HFFc6 (cell line): ENCODE results near the gene ENTHD1. TPM values are rescaled to one million over a fixed set of nuclear protein-coding genes. Genes with fewer than 3 reads are reported as not detected.

Source experiments
- DNase-seq: peaks from one replicate; pipeline ENCODE4 v3.0.0-alpha.2; 2018
- H3K27ac Mint-ChIP-seq: 2 replicates; pipeline ENCODE4 v1.8.0; 2020; ENCODE audit warnings: mild to moderate bottlenecking, mixed read lengths
- H3K27me3 Mint-ChIP-seq: 2 replicates; pipeline ENCODE4 v1.8.0; 2021; ENCODE audit warnings: mild to moderate bottlenecking, moderate library complexity, mixed read lengths; ENCODE audit not compliant: insufficient read depth
- H3K36me3 Mint-ChIP-seq: 2 replicates; pipeline ENCODE4 v1.8.0; 2021; ENCODE audit warnings: low read depth, mixed read lengths
- H3K4me1 Mint-ChIP-seq: 2 replicates; pipeline ENCODE4 v1.8.0; 2020; ENCODE audit warnings: low read depth, mixed read lengths
- H3K4me3 Mint-ChIP-seq: 2 replicates; pipeline ENCODE4 v1.8.0; 2020; ENCODE audit warnings: mild to moderate bottlenecking, moderate library complexity, mixed read lengths
- H3K9me3 Mint-ChIP-seq: 2 replicates; pipeline ENCODE4 v1.8.0; 2020; ENCODE audit warnings: mild to moderate bottlenecking, mixed read lengths
- total RNA-seq, 6 experiments: library from RNA; stranded (reverse); fragmentation: NEBNext Ultra II Directional; extraction: Animal tissue kit (Norgen Biotek cat#: 25700); gene quantifications; 2 replicates in 1 of 6; 3 replicates in 5 of 6; pipeline ENCODE4 v1.2.3, GENCODE V29; 2021
- TF ChIP-seq, protein P1 (sequence below): fragments of 200-600 bp; sonication (generic); IDR thresholded peaks from 2 replicates; pipeline ENCODE4 v1.5.0; 2021; ENCODE audit warnings: antibody characterized with exemption, mild to moderate bottlenecking

ENTHD1 gene
- total RNA-seq, 6 experiments from 2014 or later, result not detected

DNA sequence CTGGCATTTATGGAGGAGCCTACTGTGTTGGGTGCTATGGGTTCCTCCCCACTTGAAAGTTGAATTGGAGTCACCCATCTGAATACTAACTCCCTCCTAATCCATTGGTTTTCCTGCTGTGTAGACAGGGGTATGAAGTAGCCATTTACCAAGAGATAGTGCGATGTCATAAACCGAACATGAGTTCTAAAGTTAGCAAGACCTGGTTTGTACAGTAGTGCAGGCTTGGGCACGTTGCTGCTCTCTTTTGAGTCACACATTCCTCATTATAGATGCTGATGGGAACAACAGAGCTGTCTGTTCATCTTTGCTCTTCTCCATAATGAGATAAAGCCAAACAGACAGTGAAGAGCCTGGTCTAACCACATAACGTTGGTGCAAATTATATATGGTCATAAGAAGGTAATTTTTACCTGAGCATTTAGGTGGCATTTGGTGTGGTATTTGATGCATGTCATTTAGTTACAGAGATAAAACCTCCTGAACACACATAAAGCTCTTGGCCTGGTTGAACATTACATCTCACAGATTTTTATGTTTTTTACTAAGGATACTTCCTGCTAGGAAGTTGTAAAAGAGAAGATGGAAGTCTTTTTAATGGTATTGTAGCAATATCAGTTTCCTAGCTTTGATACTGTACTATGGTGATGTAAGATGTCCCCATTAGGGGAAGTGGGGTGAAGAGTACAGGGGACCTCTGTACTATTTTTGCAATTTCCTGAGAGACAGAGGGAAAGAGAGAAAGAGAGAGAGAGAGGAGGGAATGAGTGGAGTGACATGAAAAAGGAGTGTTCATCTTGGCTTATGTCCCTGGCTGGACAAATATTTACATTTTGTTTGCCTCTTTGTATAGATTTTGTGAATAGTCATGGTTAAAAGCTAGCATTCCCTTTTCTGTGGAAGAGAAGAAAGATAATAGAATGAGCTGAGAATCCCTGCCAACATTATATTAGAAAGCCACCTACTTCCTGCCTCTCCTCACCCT, 35.3 kb upstream of the ENTHD1 start:
- no peaks in the 10 kb centered on the region for H3K4me1 Mint-ChIP-seq
- TF ChIP-seq, protein P1, sequence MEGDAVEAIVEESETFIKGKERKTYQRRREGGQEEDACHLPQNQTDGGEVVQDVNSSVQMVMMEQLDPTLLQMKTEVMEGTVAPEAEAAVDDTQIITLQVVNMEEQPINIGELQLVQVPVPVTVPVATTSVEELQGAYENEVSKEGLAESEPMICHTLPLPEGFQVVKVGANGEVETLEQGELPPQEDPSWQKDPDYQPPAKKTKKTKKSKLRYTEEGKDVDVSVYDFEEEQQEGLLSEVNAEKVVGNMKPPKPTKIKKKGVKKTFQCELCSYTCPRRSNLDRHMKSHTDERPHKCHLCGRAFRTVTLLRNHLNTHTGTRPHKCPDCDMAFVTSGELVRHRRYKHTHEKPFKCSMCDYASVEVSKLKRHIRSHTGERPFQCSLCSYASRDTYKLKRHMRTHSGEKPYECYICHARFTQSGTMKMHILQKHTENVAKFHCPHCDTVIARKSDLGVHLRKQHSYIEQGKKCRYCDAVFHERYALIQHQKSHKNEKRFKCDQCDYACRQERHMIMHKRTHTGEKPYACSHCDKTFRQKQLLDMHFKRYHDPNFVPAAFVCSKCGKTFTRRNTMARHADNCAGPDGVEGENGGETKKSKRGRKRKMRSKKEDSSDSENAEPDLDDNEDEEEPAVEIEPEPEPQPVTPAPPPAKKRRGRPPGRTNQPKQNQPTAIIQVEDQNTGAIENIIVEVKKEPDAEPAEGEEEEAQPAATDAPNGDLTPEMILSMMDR, result no peak
- H3K27me3 Mint-ChIP-seq, result peaks cover 39% of the 10 kb centered on the region
- no peaks in the 10 kb centered on the region for H3K9me3 Mint-ChIP-seq
- no peak overlapping the region for H3K4me3 Mint-ChIP-seq
- no peak for DNase-seq
- no peaks in the 10 kb centered on the region for H3K36me3 Mint-ChIP-seq
- H3K27ac Mint-ChIP-seq, result no peak overlapping the region

DNA sequence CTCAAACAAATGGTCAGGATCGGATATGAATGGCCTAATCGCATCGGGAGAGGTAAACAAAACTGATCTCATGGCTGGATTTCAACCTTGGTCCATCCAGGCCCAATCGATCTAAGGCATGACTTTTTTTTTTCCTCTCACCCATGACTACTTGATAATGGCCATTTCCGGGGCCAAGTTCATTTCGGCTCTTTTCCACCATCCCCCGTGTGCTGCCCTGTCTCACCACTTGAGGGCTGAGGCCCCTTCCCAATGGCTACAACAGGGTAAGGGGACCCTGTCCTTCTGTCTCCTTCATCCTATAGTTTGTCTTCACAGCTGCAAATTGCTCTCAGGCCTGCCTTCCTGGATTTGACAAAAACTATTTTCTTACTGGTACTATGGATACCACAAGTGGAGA, 34.0 kb upstream of the ENTHD1 start:
- TF ChIP-seq, protein P1, result no peak
- Mint-ChIP-seq H3K4me1 (no peaks in the 10 kb centered on the region), H3K27ac (no peak overlapping the region), H3K9me3 (no peaks in the 10 kb centered on the region), H3K27me3 (peaks cover 38% of the 10 kb centered on the region), H3K36me3 (no peaks in the 10 kb centered on the region), H3K4me3 (no peak overlapping the region)
- no peak for DNase-seq

DNA sequence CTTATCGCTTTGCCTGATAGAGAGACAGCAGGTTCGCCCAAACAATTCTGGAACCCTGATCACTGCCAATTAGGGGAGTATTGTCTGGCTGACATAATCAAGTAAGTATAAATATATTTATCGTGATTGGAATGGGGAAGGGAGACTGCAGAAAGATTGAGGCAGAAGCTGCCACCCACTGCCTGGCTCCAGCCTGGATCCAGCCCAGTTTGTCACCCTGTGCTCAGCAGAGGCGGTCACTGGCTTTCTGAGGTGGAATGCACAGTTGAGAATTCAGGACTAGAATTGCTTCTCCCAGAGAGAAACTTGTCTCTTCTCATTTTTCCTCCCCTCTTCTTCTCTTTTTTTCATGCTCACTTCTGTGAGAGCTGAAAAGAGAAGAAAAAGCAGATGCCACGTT, 33.2 kb upstream of the ENTHD1 start:
- TF ChIP-seq, protein P1, result no peak

DNA sequence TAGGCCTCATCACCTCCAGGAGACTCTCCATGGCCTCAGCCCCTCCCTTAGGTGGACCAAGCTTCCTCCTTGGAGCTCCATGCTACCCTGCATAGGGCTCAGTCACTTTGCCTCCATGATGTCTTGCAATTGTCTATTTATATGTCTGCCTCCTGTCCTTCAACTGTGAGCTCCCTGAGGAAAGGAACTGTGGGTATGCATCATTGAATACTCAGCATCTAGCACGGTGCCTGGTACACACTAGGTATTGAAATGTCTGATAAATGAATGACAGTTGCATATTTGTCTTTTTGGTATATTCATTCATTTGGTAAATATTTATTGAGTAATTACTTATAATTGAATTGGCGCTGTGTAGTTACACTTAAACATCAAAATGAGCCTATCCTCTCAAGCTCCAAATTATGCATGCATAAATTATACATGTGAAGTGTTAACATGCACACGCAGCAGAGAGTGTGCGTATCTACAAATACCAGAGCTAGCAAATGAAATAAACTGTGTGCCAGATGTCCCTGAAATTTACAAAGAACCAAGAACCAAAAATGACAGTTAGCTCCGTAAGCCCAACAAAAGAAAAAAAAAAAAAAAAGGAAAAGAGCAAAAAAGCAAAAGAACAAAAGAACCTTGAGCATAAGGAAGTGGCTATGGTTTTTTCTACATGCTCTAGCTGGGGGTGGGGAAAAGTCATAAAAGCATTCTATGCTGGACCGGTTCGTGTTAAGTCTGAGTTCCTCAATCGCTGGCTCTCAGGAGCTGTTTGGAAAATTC, 32.5 kb upstream of the ENTHD1 start:
- Mint-ChIP-seq H3K4me1 (no peaks in the 10 kb centered on the region), H3K9me3 (no peaks in the 10 kb centered on the region), H3K36me3 (no peaks in the 10 kb centered on the region), H3K4me3 (no peak overlapping the region), H3K27ac (no peak overlapping the region), H3K27me3 (peaks cover 46% of the 10 kb centered on the region)
- DNase-seq, result no peak
- TF ChIP-seq, protein P1, result no peak

More for the DNA sequence above, 33.2 kb upstream of the ENTHD1 start:
- Mint-ChIP-seq H3K27me3 (peaks cover 44% of the 10 kb centered on the region), H3K36me3 (no peaks in the 10 kb centered on the region), H3K9me3 (no peaks in the 10 kb centered on the region), H3K4me3 (no peak overlapping the region), H3K4me1 (no peaks in the 10 kb centered on the region), H3K27ac (no peak overlapping the region)
- no peak for DNase-seq

DNA sequence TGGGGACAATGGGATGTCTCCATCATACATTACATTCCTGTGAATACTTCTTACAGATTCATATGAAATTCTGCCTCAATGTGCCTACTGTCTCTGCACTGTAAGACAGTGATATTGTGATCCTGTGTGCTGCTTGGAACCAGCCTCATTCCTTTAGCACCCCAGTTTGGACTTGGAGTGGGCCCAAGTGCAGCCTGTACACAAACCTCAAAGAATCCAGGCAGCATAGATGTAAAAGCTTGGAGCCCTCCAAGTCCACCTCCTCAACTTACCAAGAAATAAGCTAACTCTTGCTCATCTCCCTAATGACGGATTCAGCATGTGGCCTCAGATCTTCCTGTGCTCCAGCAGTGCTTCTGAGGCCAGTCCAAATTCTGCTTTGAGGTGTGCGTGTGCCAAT, 31.7 kb upstream of the ENTHD1 start:
- TF ChIP-seq, protein P1, result no peak
- DNase-seq, result no peak
- H3K27ac Mint-ChIP-seq, result no peak overlapping the region
- no peak overlapping the region for H3K4me3 Mint-ChIP-seq
- peaks cover 48% of the 10 kb centered on the region for H3K27me3 Mint-ChIP-seq
- no peaks in the 10 kb centered on the region for H3K36me3 Mint-ChIP-seq
- H3K4me1 Mint-ChIP-seq, result no peaks in the 10 kb centered on the region
- no peaks in the 10 kb centered on the region for H3K9me3 Mint-ChIP-seq
